T-helper 9 cell (primary cell): ENCODE results near the gene MEIOB.
"Not testable (repeated sequence)": the region's sequence is repeated elsewhere in the genome, so short reads cannot be mapped to it uniquely, and the experiment has no call there.

Experiments
- DNase-seq: peaks from one replicate; pipeline ENCODE4 v3.0.0-alpha.2; 2020

The MEIOB gene

DNA sequence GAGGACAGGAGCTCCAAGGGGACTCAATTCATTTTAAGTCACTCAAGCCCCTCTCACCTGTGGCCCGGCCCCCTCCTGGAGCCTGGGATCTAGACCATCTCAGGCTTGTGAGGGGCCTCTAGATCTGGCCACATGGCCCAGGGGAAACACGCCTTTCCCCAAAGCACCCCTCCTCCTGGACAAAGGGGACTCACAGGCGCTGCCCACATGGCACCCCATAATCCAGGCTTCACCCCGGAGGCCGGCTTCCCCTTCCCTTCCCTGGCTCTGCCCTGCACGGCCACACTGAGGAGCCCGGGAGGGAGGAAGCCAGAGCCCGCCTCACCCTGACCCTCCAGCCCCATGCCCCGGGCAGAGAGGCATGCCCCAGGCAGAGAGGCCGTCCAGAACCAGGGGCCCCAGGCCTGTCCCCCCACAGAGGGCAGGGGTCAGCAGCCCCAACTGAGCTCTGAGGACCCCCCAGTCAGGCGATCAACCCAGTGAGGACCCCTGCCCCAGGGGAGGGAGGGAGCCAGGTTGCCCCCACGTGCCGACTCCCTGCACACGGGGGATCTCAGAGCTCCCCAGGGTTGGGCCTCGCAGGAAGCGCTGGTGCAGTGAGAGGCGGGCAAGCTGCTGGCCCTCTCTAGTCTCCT lies 35.4 kb upstream of the MEIOB start:
- no peak for DNase-seq

DNA sequence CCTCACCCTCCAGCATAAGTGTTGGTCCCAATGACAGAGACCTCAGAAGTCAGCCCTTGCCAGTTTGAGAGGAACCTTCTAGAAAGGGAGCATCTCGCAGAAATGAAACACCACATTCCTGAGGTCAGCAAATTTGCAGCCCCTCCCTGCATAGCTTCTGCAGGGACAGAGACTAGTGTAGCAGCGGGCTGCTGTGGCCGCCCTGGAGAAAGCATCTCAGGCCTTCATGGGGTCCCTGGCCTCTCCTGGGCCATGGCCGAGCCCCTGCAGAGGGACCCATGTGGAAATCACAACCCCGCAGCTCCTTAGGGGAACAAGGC lies 34.8 kb upstream of the MEIOB start:
- DNase-seq = no peak

DNA sequence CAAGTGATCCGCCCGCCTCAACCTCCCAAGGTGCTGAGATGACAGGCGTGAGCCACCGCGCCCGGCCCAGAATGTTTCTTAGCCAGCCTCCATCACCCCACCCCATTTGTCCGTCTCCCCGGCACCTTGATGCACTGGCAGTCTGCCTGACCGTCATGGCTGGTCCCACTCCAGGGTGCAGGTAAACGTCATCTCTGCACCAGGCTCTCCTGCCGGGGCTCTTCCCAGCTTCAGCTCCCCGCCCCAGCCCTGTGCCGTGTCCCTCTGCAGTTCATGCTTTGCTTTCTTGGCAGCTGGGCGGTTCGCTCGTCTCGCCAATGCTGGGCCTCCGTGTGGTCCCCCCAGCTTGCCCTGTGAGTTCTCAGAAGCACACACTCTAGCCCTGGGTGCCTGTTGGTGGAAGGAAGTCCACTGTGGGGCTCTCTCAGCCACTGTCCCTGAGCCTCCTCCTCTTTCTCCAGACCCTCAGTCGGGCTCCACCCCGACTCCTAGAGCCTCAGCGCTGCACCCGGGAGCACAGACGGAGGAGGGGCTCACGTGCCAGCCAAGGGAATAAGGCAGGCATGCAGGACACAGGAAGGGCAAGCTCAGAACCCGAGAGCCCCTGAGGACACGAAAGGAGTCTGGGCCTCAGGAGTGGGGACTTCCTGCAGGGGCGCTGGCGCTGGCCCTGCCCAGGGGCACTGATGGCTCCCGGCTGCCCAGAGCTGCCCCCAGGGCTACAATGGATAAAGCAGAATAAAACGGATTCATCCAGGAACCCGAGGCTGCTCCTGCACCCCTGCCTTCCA lies 34.3 kb upstream of the MEIOB start:
- DNase-seq = no peak

DNA sequence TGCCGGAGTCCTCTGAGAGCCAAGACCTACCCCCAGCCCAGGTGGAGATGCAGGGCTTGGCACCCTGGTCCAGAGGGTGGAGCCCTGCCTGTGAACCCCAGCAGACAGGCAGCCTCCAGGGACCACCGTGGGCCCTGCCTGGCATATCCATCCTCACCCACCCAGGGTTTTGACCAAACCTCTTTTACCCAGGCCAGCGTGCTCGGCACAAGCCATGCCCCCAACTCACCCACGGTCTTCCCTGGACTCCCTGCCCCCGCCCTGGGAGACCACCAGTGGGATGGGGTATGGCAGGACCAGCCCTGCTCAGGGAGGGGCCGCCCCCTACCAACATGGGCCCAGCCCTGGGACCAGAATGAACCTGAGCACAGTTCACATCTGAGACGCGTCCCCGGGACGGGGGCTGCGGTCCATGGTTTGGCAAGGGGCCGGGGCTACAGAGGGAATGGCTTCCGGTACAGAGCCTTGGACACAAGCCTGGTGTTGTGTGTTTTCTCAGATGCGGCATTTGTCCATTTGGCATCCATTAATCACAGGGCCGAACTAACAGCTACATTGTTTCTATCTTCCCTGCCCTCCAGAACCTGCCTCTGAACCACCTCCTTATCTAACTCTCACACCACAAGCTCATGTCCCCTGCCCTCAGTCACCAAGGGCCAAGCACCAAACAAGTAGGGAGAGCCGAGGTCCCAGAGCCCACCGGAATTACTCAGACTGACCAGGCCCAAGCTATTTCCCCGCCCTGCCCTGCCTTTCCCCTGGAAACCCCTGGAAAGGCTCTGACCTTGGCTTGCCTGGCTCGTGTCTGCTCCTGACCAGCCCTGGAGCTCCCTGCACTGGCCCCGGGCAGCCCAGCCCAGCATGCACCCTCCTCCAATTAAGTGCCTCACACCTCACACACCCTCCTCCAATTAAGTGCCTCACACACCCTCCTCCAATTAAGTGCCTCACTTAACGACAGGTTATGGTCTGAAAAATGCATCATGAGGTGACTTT lies 32.2 kb upstream of the MEIOB start:
- DNase-seq = no peak

DNA sequence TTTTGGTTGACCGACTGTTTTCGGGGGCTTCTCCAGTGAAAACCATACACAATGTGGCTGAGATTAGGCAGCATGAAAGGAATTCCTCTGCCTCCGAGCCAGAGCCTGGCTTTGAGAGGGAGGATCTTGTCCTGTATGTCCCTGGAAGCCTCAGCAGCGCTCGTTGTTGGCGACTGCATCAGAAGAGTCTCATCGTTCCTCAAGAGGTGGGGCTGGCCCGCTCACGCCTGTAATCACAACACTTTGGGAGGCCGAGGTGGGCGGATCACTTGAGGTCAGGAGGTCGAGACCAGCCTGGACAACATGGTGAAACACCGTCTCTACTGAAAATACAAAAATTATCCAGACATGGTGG lies 31.2 kb upstream of the MEIOB start:
- no peak for DNase-seq

DNA sequence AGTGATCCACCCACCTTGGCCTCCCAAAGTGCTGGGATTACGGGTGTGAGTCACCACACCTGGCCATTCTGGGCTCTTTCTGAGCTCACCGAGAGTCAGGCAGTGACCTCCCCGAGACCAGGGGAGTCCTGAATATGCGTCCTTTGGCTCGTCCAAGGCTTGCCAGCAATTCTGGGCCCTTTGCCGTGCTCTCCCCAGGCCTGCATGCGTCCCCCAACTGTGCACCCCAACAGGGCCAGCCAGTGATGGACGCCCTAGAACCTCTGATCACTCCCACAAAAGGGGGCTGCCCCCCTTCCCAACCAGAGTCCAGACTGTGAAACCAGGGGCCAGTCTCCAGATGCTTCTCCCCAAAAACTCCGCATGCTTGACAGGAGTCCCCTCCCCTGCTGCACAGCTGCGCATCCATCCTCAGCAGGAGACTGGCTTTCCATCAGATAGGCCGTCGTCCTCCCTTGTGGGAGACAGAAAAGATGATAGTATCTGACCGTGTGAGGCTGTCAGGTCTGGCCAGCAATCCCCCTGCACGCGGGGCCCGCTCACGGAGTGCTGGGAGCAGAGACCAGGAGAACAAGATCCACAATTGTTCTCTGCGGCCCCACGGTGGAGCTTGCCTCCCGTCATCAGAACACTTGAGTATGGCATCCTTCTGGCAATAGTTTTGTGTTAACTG lies 30.7 kb upstream of the MEIOB start:
- DNase-seq = no peak

DNA sequence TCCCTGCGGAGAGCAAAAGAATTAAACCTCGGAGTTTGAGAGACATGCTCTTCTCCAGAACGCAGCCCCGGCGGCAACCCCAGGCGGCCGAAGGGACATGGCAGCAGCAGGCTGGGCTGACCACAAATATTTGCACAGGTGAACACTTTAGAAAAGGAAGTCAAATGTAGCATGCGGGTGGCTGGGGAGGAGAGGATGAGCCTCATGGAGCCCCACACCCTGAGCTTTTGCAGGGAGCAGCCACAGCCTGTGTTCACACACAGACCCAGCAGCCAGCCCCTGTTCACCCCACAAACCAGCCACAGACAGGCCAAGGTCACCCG lies 28.4 kb upstream of the MEIOB start:
- DNase-seq = no peak

DNA sequence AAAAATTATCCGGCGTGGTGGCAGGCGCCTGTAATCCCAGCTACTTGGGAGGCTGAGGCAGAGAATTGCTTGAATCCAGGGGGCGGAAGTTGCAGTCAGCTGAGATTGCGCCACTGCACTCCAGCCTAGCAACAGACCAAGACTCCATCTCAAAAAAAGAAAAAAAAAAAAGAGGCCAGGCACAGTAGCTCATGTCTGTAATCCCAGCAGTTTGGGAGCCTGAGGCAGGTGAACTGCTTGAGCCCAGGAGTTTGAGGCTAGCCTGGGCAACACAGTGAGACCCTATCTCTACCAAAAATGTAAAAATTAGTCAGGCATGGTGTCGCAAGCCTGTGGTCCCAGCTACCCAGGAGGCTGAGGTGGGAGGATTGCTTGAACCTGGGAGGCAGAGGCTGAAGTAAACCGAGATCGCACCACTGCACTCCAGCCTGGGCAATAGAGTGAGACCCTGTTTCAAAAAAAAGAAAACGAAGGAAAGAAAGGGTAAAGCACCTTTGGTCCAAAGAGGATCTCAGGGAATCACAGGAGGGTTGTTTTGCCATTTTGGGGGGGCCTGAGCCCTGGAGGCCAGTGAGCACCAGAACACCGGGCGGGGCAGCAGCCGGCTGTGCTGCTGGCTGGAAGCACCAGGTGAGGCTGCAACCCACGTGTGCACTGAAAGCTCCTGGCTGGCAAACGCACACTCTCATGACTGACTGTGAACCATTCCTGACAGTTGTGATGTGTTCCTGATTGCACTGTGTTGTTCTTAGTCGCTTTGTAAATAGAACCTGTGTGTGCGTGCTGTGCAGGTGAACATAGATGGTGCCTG lies 27.9 kb upstream of the MEIOB start:
- DNase-seq = no peak

DNA sequence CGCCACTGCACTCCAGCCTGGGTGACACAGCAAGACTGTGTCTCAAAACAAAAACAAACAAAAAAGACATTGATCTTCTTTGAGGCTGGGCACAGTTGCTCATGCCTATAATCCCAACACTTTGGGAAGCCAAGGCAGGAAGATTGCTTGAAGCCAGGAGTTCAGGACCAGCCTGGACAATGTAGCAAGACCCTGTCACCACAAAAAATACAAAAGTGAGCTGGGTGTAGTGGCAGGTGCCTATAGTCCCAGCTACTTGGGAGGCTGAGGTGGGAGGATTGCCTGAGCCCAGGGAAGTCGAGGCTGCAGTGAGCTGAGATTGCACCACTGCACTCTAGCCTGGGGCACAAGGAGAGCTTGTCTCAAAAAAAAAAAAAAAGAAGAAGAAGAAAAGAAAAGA lies 25.7 kb upstream of the MEIOB start:
- DNase-seq = not testable (repeated sequence)

DNA sequence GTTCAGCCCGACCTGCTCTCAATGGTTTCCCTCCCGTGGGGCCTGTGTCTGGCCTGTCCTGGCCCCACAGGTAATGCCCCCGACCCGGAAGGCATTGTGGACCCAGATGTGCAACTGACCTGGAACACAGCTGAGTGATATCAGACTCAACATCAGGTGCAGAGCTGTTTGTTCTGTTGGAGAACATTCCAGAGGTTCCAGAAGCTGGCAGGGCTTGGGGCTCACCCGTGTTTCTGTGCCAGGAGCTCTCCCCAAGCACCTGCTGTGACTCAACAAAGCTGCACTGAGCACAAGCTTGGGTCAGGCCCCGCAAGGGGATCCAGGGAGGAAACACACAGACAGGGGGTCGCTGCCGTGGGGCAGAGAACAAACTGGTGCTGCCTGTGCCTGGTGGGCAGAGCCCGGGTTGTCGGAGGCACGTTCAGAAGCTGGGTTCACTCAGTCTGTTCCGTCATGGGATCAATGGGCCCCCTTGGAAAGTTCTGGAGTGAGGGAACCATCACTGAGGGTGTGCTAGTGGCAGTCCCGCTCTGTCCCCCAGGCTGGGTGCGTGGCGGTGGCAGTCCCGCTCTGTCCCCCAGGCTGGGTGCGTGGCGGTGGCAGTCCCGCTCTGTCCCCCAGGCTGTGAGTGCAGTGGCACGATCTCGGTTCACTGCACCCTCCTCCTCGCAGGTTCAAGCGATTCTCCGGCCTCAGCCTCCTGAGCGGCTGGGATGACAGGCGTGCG lies 24.1 kb upstream of the MEIOB start:
- no peak for DNase-seq

DNA sequence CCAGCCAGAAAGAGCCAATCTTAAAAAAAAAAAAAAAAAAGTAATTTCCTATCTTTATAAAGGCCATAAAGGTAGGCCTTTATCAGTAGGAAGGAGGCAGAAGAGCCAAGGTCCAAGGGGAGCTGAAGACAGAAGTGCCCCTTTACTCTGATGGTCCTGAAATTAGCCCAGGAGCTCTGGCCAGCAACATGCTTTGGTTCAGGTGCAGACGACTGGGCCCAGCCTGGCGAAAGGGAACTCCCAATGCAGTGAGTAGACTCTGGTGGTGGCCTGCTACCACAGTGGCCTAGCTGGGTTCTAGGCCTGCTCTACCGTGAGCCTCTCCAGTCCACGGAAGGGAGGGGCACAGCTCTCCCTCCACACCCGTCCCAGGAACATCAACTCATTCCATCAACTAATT lies 23.1 kb upstream of the MEIOB start:
- DNase-seq = no peak

DNA sequence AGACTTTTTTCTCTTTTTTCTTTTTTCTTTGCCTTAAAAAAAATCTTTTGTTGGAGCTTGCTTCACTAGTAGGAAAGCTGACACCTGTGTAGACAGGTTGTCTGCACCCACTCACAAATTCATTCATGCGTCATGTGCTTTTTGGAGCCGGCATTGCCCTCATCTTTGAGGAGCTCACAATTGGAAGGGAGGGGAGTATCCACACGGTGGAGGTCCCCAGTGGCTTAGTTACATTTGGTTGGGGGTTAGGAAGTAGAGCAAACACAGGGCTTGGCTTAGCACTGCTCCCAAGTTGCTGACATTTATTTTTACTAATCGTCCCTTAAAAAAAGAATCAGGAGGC lies 18.7 kb upstream of the MEIOB start:
- no peak for DNase-seq

DNA sequence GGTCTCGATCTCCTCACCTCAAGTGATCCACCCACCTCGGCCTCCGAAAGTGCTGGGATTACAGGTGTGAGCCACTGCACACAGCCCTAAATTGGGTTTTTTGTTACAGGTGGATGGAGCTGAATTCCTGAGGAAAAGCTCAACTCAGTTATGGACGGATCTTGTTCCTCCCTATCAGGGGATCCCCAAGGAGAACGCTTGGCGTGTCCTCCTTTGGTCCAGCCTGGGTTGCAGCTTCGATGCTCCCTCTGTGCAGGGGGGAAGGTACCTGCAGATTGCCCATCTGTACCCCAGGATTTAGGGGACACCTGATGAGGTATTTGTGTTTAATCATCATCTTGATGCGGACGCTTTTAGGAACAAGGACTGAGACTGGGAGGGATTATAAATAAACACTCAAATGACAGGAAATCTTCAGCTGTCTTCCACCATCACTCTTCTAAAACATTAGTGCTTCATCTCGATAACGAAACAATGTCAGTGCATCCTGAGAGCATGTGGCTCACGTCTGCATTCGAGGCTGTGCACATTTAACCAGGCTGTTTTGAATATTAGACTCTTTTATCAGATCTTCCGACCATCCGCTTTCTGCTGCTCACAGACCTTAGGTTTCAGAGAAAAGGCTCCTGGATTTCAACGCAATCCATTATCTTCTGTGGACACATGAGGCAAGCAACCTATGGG lies 18.2 kb upstream of the MEIOB start:
- DNase-seq = no peak

DNA sequence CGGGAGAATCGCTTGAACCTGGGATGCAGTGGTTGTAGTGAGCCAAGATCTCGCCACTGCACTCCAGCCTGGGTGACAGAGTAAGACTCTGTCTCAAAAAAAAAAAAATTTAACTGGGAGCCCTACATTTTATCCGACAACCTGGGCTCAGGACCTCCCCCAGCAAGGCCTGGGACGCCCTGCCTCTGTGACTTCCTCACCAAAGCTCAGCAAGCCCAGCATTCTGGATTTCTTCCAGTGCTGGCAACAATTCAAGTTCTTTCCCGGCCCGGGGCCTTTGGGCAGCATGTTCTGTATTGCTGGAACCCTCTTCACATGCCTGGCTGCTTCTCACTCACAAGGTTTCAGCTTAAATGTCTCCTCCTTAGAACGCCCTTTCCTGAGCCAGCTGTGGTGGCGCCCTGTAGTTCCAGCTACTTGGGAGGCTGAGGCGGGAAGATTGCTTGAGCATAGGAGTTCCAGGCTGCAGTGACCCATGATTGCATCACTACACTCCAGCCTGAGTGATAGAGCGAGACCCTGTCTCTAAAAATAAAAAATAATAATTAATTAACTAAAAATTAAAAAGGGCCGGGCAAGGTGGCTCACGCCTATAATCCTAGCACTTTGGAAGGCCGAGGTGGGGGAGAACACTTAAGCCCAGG lies 15.9 kb upstream of the MEIOB start:
- no peak for DNase-seq

DNA sequence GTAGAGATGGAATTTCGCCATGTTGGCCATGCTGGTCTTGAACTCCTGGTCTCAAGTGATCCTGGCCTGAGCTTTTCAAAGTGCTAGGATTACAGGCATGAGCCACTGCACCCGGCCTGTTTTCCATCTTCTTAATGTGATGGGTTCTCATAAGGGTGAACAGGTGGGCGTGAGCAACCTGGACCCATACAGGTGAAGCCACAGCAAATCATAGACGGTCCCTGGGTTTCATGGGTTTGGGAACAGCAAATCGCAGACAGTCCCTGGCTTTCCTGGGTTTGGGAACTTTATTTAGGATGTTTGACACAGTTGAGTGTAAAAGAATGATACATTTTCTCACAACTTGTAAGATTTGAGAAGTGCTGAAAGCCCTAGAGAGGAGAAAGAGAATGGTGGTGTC lies 12.9 kb upstream of the MEIOB start:
- DNase-seq = no peak

DNA sequence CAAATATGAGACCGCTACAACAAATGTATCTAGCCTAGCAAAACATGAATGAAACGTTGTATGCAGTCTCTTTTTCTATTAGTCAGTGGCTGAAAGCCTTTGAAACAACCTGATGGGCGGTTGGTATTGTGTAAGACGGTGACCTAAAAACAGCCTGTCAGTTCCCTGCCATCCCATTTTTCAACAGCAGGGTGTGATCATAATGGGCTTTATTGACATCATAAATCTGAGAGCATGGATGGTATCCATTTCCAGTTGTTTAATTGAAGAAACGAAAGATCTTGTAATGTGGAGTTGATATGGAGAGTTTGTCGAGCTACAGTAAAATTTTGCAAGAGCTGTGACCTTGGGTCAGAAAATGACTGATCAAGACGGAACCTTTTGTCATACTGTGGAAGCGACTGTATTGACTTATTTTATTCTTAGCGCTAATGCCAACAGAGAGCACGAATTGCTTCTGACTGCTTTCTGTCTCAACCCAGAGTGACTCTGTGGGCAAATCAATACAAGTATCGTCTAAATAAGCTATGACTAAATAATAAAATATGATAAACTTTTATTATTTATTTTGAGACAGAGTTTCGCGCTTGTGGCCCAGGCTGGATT lies 12.3 kb upstream of the MEIOB start:
- DNase-seq = no peak

DNA sequence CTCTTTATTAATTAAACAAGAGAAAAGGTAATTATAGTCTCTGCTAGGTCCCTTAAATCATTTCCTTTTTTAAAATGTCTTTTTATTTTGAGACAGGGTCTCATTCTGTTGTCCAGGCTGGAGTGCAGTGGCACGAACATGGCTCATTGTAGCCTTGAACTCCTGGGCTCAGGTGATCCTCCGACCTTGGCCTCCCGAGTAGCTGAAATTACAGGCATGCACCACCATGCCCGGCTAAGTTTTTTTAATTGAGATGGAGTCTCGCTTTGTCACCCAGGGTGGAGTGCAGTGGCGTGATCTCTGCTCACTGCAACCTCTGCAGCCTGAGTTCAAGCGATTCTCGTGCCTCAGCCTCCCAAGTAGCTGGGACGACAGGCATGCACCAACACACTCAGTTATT lies 9.2 kb upstream of the MEIOB start:
- DNase-seq = not testable (repeated sequence)

DNA sequence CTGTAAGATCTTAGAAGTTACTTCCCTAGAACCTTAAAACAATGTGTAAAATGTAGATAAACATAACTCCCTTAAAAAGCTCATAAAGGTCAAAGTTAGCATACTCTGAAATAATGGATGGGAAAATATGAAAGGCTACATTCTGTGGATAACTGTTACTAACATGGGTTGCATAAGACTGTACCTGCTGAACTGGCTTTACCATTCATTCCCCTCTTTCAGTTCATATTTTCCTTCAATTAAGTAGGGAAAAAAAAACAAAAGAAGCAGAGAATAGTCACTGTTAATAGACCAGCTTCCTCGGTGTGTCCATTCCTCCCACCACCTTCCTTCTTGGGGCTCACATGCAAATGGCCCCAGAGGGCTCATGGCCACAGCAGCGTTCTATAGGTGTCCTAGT lies 7.5 kb upstream of the MEIOB start:
- no peak for DNase-seq

DNA sequence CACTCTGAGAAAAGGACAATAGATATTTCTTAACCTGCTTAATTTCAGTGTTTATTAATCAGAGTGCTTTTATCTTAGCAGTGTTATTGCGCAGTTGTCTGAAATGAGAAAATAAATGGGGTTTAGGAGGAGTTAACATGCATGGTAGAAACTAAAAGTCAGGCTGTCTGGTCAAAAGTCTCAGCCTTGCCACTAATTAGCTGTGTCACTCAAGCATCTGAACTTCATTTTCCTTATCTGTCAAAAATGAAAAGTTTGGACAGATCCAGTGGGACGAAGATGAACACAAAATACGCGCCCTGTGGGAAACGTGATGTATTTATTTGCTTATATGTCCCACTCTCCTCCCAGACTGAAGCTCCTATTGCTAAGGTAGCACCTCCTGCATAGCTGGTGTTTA lies 6.3 kb upstream of the MEIOB start:
- no peak for DNase-seq

DNA sequence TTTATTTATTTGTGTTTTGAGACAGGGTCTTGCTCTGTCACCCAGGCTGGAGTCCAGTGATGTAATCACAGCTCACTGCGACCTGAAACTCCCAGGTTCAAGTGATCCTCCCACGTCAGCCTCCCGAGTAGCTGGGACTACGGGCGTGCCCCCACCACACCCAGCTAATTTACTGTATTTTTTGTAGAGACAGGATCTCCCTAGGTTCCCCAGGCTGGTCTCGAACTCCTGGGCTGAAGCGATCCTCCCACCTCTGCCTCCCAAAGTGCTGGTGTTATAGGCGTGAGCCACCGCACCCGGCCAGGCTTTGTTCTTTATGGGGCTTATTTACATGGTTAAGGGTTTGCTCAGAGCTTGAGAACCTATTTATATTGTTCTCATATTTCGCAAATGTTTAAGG lies 5.8 kb upstream of the MEIOB start:
- DNase-seq = no peak
